Gastrocnemius medialis (tissue), 4 donors: ENCODE results near the gene NGRN. TPM values are rescaled to one million over a fixed set of nuclear protein-coding genes. Genes with fewer than 3 reads are reported as not detected.

Source experiments
- ATAC-seq, 2 donors: fragments of 150-250 bp; one replicate each; pipeline ENCODE4 v1.9.1; 2016
- DNase-seq, 2 donors: peaks; one replicate each; pipeline ENCODE4 v3.0.0-alpha.2; 2019
- H3K27ac ChIP-seq, 4 donors: fragments of 200-600 bp; sonication (generic); 1 replicate in 1 of 4; 2 replicates in 3 of 4; pipeline ENCODE4 v1.5.1; 2016 to 2018; ENCODE audit warnings: mild to moderate bottlenecking in 2 of 4, moderate library complexity in 1 of 4
- H3K27me3 ChIP-seq, 3 donors: fragments of 200-600 bp; sonication (generic) in 2 of 3; 1 replicate in 1 of 3; 2 replicates in 2 of 3; pipeline versions ENCODE4 v1.5.1 to v1.6.0; 2016 to 2019; ENCODE audit warnings: mild to moderate bottlenecking in 1 of 3, moderate library complexity in 1 of 3
- H3K36me3 ChIP-seq, 2 donors: fragments of 200-600 bp; sonication (generic) in 1 of 2; one replicate each; pipeline ENCODE4 v1.5.1; 2017 to 2018
- H3K4me1 ChIP-seq, 2 donors: fragments of 200-600 bp; sonication (generic) in 1 of 2; one replicate each; pipeline ENCODE4 v1.5.1; 2016 to 2017; ENCODE audit warnings: mild to moderate bottlenecking in 2 of 2
- H3K4me3 ChIP-seq, 4 donors: fragments of 200-600 bp; sonication (generic) in 3 of 4; 1 replicate in 1 of 4; 2 replicates in 3 of 4; pipeline ENCODE4 v1.5.1; 2016 to 2019; ENCODE audit warnings: mild to moderate bottlenecking in 2 of 4
- H3K9me3 ChIP-seq, 3 donors: fragments of 200-600 bp; sonication (generic) in 2 of 3; 1 replicate in 1 of 3; 2 replicates in 2 of 3; pipeline ENCODE4 v1.5.1; 2016 to 2019
- POLR2A ChIP-seq, 2 donors: fragments of 450-650 bp; IDR thresholded peaks; one replicate each; pipeline ENCODE4 v1.6.1; 2017; ENCODE audit warnings: antibody characterized with exemption in 2 of 2, mild to moderate bottlenecking in 2 of 2, moderate library complexity in 2 of 2
- in situ Hi-C, 4 donors: fragments of 200-750 bp; cut with MboI; loops; one replicate each; pipeline versions ENCODE4 v1.15.0 to v1.8.0; 2017; ENCODE audit warnings: low sequenced_read_pairs in 4 of 4
- intact Hi-C: fragments of 100-400 bp; cut with DNase I; formaldehyde crosslinking; loops from one replicate; pipeline ENCODE4 v1.15.1; 2023; ENCODE audit warnings: low total_unique reads
- total RNA-seq, 4 donors: library from RNA; depleted of rRNA; stranded (reverse); fragments of >200 nt; gene quantifications; one replicate each; pipeline versions ENCODE4 v1.1.0 to v1.2.3, GENCODE V29; 2016
- TF ChIP-seq, protein P1 (sequence below), 5 experiments: fragments of 450-650 bp in 3 of 5; fragments of 200-600 bp in 2 of 5; sonication (generic) in 2 of 5; IDR thresholded peaks in 4 of 5; conservative IDR thresholded peaks in 1 of 5; 1 replicate in 4 of 5; 2 replicates in 1 of 5; pipeline ENCODE4 v1.5.1; 2016 to 2019; ENCODE audit warnings: antibody characterized with exemption in 5 of 5, mild to moderate bottlenecking in 3 of 5, moderate library complexity in 3 of 5

NGRN gene
- total RNA-seq, 4 donors from 2014 or later, result 160 to 323 (median 274) TPM

DNA sequence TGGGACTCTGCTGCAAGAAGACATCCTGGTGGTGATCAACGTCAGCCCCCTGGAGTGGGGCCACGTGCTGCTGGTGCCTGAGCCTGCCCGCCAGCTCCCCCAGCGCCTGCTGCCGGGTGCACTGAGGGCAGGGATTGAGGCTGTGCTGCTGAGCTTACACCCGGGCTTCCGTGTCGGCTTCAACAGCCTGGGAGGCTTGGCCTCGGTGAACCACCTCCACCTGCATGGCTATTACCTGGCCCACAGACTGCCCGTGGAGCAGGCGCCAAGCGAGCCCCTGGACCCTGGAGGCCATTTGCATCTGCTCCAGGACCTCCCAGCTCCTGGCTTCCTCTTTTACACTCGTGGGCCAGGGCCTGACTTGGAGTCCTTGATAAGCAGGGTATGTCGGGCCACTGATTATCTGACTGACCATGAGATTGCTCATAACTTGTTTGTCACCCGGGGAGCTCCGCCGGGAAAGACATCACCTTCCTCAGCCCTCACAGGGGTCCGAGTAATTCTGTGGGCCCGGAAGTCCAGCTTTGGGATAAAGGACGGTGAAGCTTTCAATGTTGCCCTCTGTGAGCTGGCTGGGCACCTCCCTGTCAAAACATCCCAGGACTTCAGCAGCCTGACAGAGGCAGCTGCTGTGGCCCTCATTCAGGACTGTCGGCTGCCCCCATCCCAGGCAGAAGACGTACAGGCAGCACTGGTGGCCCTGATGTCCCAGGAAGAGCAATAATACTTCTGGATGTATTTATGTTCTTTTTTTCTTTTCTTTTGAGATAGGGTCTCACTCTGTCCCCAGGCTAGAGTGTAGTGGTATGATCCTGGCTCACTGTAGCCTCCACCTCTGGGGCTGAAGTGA is 23.9 kb upstream of the NGRN start:
- Histone ChIP-seq H3K4me1 (no peaks in the 10 kb centered on the region), H3K9me3 (no peaks in the 10 kb centered on the region), H3K4me3 (no peak overlapping the region), H3K36me3 (peaks cover 0 to 27% of the 10 kb centered on the region in 2 donors), H3K27me3 (no peaks in the 10 kb centered on the region), H3K27ac (no peak overlapping the region)
- ATAC-seq, result no peak
- TF ChIP-seq, protein P1, sequence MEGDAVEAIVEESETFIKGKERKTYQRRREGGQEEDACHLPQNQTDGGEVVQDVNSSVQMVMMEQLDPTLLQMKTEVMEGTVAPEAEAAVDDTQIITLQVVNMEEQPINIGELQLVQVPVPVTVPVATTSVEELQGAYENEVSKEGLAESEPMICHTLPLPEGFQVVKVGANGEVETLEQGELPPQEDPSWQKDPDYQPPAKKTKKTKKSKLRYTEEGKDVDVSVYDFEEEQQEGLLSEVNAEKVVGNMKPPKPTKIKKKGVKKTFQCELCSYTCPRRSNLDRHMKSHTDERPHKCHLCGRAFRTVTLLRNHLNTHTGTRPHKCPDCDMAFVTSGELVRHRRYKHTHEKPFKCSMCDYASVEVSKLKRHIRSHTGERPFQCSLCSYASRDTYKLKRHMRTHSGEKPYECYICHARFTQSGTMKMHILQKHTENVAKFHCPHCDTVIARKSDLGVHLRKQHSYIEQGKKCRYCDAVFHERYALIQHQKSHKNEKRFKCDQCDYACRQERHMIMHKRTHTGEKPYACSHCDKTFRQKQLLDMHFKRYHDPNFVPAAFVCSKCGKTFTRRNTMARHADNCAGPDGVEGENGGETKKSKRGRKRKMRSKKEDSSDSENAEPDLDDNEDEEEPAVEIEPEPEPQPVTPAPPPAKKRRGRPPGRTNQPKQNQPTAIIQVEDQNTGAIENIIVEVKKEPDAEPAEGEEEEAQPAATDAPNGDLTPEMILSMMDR (IDR thresholded peaks at IDR 0.05 in 4 of 5, conservative IDR thresholded peaks at IDR 0.05 in 1 of 5), result no peak
- TF ChIP-seq POLR2A (IDR thresholded peaks at IDR 0.05), result no peak
- intact Hi-C loops, result no loop called here
- in situ Hi-C loops, result no loop called here
- no peak for DNase-seq

DNA sequence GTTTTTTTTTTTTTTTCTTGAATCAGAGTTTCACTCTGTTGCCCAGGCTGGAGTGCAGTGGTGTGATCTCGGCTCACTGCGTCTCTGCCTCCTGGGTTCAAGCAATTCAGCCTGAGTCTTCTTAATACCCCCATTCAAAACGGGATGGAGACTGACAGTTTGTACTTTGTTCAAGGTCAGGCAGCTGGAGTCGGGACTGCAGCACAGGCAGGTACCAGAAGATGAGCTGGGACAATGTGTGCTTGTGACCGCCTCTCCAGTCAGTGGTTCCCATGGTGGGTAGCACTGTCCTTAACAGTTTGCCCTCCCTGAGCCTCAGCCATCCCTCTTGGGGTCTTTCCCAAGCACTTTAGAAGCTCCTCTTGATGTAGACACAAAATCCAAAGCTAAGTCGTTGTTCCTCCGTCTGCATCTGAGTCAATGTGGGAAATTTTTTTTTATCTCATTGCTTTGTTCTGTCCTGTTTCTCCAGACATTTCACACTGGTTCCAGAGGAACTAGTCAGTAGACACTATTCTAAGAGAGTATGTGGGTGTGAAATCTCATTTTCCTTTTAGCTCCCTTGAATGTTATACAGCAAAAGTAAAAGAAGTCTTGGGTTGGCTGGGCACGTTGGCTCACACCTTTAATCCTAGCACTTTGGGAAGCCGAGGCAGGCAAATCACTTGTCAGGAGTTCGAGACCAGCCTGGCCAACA is 21.4 kb upstream of the NGRN start:
- DNase-seq (no peak), ATAC-seq (no peak)
- no peaks in the 10 kb centered on the region for H3K4me1 ChIP-seq
- TF ChIP-seq POLR2A (IDR thresholded peaks at IDR 0.05), result no peak
- TF ChIP-seq, protein P1 (IDR thresholded peaks at IDR 0.05 in 4 of 5, conservative IDR thresholded peaks at IDR 0.05 in 1 of 5), result no peak
- intact Hi-C loops, result no loop called here
- no peak overlapping the region for H3K4me3 ChIP-seq
- in situ Hi-C loops, result no loop called here
- no peaks in the 10 kb centered on the region for H3K9me3 ChIP-seq
- H3K36me3 ChIP-seq, result peaks cover 0 to 12% of the 10 kb centered on the region in 2 donors
- H3K27ac ChIP-seq, result no peak overlapping the region
- no peaks in the 10 kb centered on the region for H3K27me3 ChIP-seq

DNA sequence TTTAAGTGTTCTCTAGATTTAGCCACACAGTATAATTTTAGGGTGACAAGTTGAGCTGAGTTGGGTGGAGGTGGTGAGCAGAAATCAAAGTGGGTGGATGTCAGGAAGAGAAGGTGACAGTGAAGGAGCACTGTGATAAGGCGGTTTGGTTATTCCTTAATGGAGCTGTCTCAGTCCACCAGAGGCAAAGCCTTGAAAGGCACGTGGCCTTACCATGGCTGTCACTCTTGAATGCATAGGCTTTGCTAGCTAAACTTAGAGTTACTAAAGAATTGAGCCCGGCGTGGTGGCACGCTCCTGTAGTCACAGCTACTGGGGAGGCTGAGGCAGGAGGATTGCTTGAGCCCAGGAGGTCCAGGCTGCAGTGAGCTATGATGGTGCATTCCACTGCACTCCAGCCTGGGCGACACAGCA is 16.7 kb upstream of the NGRN start:
- peak overlapping the region in 2 of 4 donors; percentile 2 to 46 for H3K27ac ChIP-seq

DNA sequence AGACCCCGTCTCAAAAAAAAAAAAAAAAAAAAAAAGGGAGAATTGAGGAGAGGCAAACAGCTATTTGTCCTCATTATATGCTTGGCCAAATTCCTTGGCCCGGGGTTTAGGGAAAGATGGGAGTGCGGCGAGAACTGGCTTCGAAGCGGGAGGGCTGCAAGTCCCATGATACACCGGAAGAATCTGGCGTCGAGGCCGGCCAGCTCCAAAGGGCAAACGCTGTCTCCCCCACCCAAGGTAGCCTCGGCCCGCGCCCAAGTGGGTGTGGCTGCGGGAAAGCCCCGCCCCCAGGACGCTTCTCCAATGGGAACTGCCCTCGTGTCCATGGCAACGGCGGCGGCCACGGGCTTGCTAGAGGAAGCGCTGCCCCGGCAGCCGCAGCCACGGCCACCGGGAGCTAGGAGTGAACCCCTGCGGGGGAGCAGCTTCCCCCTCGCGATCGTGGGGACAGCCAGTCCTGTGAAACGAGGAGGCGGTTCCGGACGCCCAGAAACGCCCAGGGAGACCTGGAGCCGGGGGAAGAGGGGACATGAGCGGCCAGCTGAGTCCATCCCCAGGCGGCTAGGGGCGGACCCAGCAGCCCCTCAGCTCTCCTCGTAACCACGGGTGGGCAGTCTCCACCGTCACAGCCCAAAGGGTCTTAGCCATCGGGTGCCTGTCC is 16.1 kb upstream of the NGRN start, which contains the start of gene TTLL13:
TSS of gene TTLL13 (plus strand) at position 354 of the 661 bp plus-strand sequence. CDS start 1,075 bp downstream, outside the sequence.
- Histone ChIP-seq H3K9me3 (no peaks in the 10 kb centered on the region), H3K27me3 (no peaks in the 10 kb centered on the region), H3K4me3 (peak within 1 kb of the TSS; percentile 63 to 87 (median 72)), H3K36me3 (no peaks in the 10 kb centered on the region), H3K4me1 (peaks cover 4 to 9% of the 10 kb centered on the region in 2 donors), H3K27ac (peak within 1 kb of the TSS in 2 of 4 donors; percentile 2 to 46)
- TF ChIP-seq, protein P1 (IDR thresholded peaks at IDR 0.05 in 4 of 5, conservative IDR thresholded peaks at IDR 0.05 in 1 of 5), result no peak
- TF ChIP-seq POLR2A (IDR thresholded peaks at IDR 0.05), result peak in 1 of 2 donors; percentile 26
- in situ Hi-C loops, result no loop called here
- DNase-seq, result peak; percentile 83
- peak; percentile 88 to 93 for ATAC-seq
- intact Hi-C loops, result loop anchor here (2.0 kb wide), 1 partner anchor 15 kb away; the partner anchor contains the start of gene NGRN

More for the DNA sequence above, 16.7 kb upstream of the NGRN start:
- Histone ChIP-seq H3K27me3 (no peaks in the 10 kb centered on the region), H3K36me3 (no peaks in the 10 kb centered on the region), H3K4me3 (peak overlapping the region; percentile 63 to 87 (median 72)), H3K9me3 (no peaks in the 10 kb centered on the region), H3K4me1 (peaks cover 4 to 9% of the 10 kb centered on the region in 2 donors)
- in situ Hi-C loops, result no loop called here
- ATAC-seq, result peak in 1 of 2 donors; percentile 5
- intact Hi-C loops, result loop anchor here (2.0 kb wide), 1 partner anchor 16 kb away; the partner anchor contains the start of gene NGRN
- no peak for TF ChIP-seq POLR2A (IDR thresholded peaks at IDR 0.05)
- TF ChIP-seq, protein P1 (IDR thresholded peaks at IDR 0.05 in 4 of 5, conservative IDR thresholded peaks at IDR 0.05 in 1 of 5), result no peak
- no peak for DNase-seq
